Mesenchymal stem cell (in vitro differentiated cells and primary cell): ENCODE measurements around the gene RPL10A.
A peak's percentile ranks its signal among the peaks of the same experiment; 100 is the strongest.

Source experiments
- DNase-seq: peaks from one replicate; pipeline ENCODE4 v3.0.0-alpha.2; 2013
- H2AFZ ChIP-seq: one replicate; pipeline ENCODE4 v1.6.1; 2013; ENCODE audit warnings: low read depth, mild to moderate bottlenecking, control low read depth, inconsistent platforms, low read length, moderate library complexity
- H2AK5ac ChIP-seq: 2 replicates; pipeline ENCODE4 v1.6.1; 2013; ENCODE audit warnings: low read length, moderate library complexity, mild to moderate bottlenecking, inconsistent platforms; ENCODE audit not compliant: severe bottlenecking
- H2BK120ac ChIP-seq: one replicate; pipeline ENCODE4 v1.6.1; 2013; ENCODE audit warnings: low read depth, mild to moderate bottlenecking, inconsistent platforms, low read length, moderate library complexity
- H2BK12ac ChIP-seq, 2 experiments: one replicate each; pipeline ENCODE4 v1.6.1; 2013; ENCODE audit warnings: inconsistent platforms in 2 of 2, low read length in 2 of 2, mild to moderate bottlenecking in 2 of 2, moderate library complexity in 2 of 2, control low read depth in 1 of 2
- H2BK15ac ChIP-seq: one replicate; pipeline ENCODE4 v1.6.1; 2013; ENCODE audit warnings: mild to moderate bottlenecking, low read depth, inconsistent platforms; ENCODE audit not compliant: poor library complexity, severe bottlenecking
- H2BK5ac ChIP-seq: 2 replicates; pipeline ENCODE4 v1.6.1; 2013; ENCODE audit warnings: low read depth, mild to moderate bottlenecking, low read length, control low read depth, inconsistent platforms; ENCODE audit not compliant: poor library complexity, severe bottlenecking
- H3K14ac ChIP-seq, 2 experiments: one replicate each; pipeline ENCODE4 v1.6.1; 2013; ENCODE audit warnings: inconsistent platforms in 2 of 2, low read length in 2 of 2, control low read depth in 1 of 2, mild to moderate bottlenecking in 1 of 2, moderate library complexity in 1 of 2
- H3K18ac ChIP-seq, 2 experiments: one replicate each; pipeline ENCODE4 v1.6.1; 2013; ENCODE audit warnings: inconsistent platforms in 2 of 2, low read length in 2 of 2, control low read depth in 1 of 2, low read depth in 1 of 2, mild to moderate bottlenecking in 1 of 2
- H3K23ac ChIP-seq, 2 experiments: one replicate each; pipeline ENCODE4 v1.6.1; 2013; ENCODE audit warnings: inconsistent platforms in 2 of 2, low read length in 2 of 2, mild to moderate bottlenecking in 2 of 2, moderate library complexity in 2 of 2, control low read depth in 1 of 2
- H3K27ac ChIP-seq: 2 replicates; pipeline ENCODE4 v1.5.1; 2013; ENCODE audit warnings: mild to moderate bottlenecking, moderate library complexity, low read length, control low read depth, inconsistent platforms; ENCODE audit not compliant: poor library complexity, severe bottlenecking
- H3K27me3 ChIP-seq, 2 experiments: 2 replicates each; pipeline versions ENCODE4 v1.6.1 to v1.7.0; 2013; ENCODE audit warnings: low read length in 2 of 2, mild to moderate bottlenecking in 2 of 2, moderate library complexity in 2 of 2, control low read depth in 1 of 2, inconsistent platforms in 1 of 2; ENCODE audit not compliant: control insufficient read depth in 1 of 2, insufficient read depth in 1 of 2
- H3K36me3 ChIP-seq, 2 experiments: 2 replicates each; pipeline versions ENCODE4 v1.6.1 to v1.7.0; 2013; ENCODE audit warnings: low read length in 2 of 2, control low read depth in 1 of 2, inconsistent platforms in 1 of 2, low read depth in 1 of 2, mild to moderate bottlenecking in 1 of 2; ENCODE audit not compliant: insufficient read depth in 2 of 2, control insufficient read depth in 1 of 2
- H3K4ac ChIP-seq, 2 experiments: one replicate each; pipeline ENCODE4 v1.6.1; 2013; ENCODE audit warnings: inconsistent platforms in 2 of 2, low read length in 2 of 2, mild to moderate bottlenecking in 2 of 2, moderate library complexity in 2 of 2, control low read depth in 1 of 2, low read depth in 1 of 2
- H3K4me1 ChIP-seq: 2 replicates; pipeline ENCODE4 v1.6.1; 2013; ENCODE audit warnings: low read depth, low read length, control low read depth; ENCODE audit not compliant: control insufficient read depth, insufficient read depth
- H3K4me2 ChIP-seq: 2 replicates; pipeline ENCODE4 v1.6.1; 2013; ENCODE audit warnings: low read length, mild to moderate bottlenecking, inconsistent platforms; ENCODE audit not compliant: poor library complexity, severe bottlenecking
- H3K4me3 ChIP-seq, 2 experiments: 2 replicates each; pipeline versions ENCODE4 v1.5.1 to v1.7.0; 2013; ENCODE audit warnings: low read length in 2 of 2, mild to moderate bottlenecking in 2 of 2, control low read depth in 1 of 2, low read depth in 1 of 2; ENCODE audit not compliant: insufficient read depth in 1 of 2
- H3K79me1 ChIP-seq: replicated peaks from 2 replicates; pipeline ENCODE4 v1.6.1; 2013; ENCODE audit warnings: mild to moderate bottlenecking, control low read depth, low read length, inconsistent platforms; ENCODE audit not compliant: poor library complexity, severe bottlenecking
- H3K9ac ChIP-seq: 2 replicates; pipeline ENCODE4 v1.7.0; 2013; ENCODE audit warnings: mild to moderate bottlenecking, low read length, moderate library complexity
- H3K9me3 ChIP-seq: 2 replicates; pipeline ENCODE4 v1.7.0; 2013; ENCODE audit warnings: mild to moderate bottlenecking, low read length; ENCODE audit not compliant: control insufficient read depth
- H4K8ac ChIP-seq: one replicate; pipeline ENCODE4 v1.6.1; 2013; ENCODE audit warnings: inconsistent platforms, mild to moderate bottlenecking, low read length, moderate library complexity
- H4K91ac ChIP-seq: one replicate; pipeline ENCODE4 v1.6.1; 2013; ENCODE audit warnings: mild to moderate bottlenecking, low read length, inconsistent platforms
- WGBS: methylation state at CpG from one replicate; pipeline ENCODE4 v1.1.7; 2013; ENCODE audit warnings: mixed read lengths; 5-methylcytosine and 5-hydroxymethylcytosine counted together

RPL10A gene

DNA sequence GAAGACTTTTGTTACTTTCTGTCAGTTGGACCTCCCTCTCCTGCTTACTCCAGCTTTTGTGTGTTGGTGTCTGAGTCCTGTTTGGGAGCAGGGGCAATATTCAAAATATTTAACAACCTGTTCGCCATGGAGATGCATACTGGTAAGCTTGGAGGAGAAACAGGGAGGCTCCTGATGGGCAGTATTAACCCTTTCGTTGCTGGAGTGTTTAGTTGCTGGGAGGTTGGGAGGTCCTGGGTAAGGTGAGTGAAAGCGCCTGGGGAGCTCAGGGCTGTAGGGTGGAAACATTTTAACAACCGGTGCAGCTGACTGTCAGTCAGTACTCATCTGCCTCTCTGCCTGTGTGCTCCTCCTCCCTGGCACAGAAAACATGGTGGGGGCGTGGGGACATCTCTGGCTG is 40.3 kb downstream of the RPL10A start:
- Histone ChIP-seq H2BK5ac (no peak overlapping the region), H3K14ac (no peak overlapping the region), H3K79me1 (no peaks in the 10 kb centered on the region), H2BK15ac (no peak overlapping the region), H4K8ac (no peak overlapping the region), H3K4me3 (no peak overlapping the region), H2AK5ac (no peak overlapping the region), H4K91ac (no peak overlapping the region), H2AFZ (no peak overlapping the region), H3K27me3 (peaks cover 41 to 81% of the 10 kb centered on the region in 2 experiments), H3K27ac (no peak overlapping the region), H2BK120ac (no peak overlapping the region), H3K9ac (no peak overlapping the region), H3K4me1 (peaks cover 11% of the 10 kb centered on the region), H3K23ac (no peak overlapping the region), H2BK12ac (no peak overlapping the region), H3K36me3 (peaks cover 0 to 3% of the 10 kb centered on the region in 2 experiments), H3K4ac (no peak overlapping the region), H3K18ac (no peak overlapping the region), H3K9me3 (no peaks in the 10 kb centered on the region), H3K4me2 (no peak overlapping the region)
- WGBS: 81% methylated on average over 5 of the region's 5 CpGs
- DNase-seq: no peak

DNA sequence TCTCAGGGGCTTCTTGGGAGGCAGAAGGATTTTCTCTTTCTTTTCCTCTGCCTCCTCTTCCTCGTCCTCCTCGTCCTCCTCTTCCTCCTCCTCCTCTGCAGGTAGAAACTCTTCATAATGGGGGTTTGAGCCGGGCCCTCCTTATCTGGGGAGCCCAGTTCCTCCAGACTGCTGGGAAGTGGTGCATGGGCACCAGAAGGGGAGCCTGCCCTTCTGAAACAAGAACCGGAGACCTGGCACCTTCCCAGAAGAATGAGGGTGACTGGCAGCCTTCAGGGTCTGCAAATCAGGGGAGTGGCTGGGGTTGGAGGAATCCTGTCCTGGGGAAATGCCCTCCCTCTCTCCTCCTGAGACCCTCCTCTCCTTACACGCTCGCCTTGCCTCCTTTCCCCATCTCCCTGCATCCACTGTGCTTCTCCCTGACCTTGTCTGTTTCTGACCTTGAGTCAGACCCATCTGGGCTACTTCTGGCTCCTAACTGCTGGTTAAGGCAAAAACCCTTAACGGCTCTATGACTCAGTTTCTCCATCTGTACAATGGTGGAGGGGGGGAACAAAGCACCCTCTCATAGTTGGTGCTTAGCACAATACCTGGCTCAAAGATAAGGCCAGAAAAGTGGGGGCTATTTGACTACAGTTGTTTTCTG is 42.8 kb downstream of the RPL10A start:
- Histone ChIP-seq H3K23ac (no peak overlapping the region), H2AK5ac (no peak overlapping the region)
- 82% methylated on average over 6 of the region's 7 CpGs for WGBS

DNA sequence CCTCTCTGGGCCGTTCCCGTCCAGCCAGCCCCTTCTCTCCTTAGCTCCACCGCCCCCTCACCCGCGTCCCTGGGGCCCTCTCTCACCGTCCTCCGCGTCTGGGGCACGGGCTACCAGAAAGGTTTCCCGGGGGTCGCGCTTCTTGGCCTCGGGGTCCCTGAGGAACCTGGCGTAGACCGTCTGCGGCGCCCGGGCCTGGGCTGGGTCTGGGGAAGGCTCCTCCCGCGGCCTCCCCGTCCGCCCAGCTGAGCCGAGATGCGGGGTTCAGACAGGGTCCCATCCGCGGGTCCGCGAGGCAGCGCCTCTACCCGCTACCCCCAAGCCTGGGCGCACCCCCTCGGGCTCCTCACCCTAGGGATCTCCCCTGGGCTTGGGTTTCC is 43.4 kb downstream of the RPL10A start:
- H2AK5ac ChIP-seq: no peak overlapping the region
- H3K4ac ChIP-seq: no peak overlapping the region
- H3K9ac ChIP-seq: no peak overlapping the region
- no peak overlapping the region for H2BK5ac ChIP-seq
- peaks cover 7% of the 10 kb centered on the region for H3K4me1 ChIP-seq
- H2AFZ ChIP-seq: no peak overlapping the region
- H3K36me3 ChIP-seq: no peaks in the 10 kb centered on the region
- H3K27me3 ChIP-seq: peaks cover 33 to 58% of the 10 kb centered on the region in 2 experiments
- H4K91ac ChIP-seq: no peak overlapping the region
- no peak overlapping the region for H3K18ac ChIP-seq
- H3K4me2 ChIP-seq: no peak overlapping the region
- H3K79me1 ChIP-seq: no peaks in the 10 kb centered on the region
- no peak overlapping the region for H3K14ac ChIP-seq
- H2BK12ac ChIP-seq: no peak overlapping the region
- no peak overlapping the region for H4K8ac ChIP-seq
- H3K9me3 ChIP-seq: no peaks in the 10 kb centered on the region
- 43% methylated on average over 21 of the region's 32 CpGs for WGBS
- no peak overlapping the region for H3K4me3 ChIP-seq
- no peak overlapping the region for H2BK15ac ChIP-seq
- H2BK120ac ChIP-seq: no peak overlapping the region
- no peak overlapping the region for H3K27ac ChIP-seq
- H3K23ac ChIP-seq: no peak overlapping the region
- no peak for DNase-seq

More for the DNA sequence above, 42.8 kb downstream of the RPL10A start:
- no peak overlapping the region for H3K27ac ChIP-seq
- no peak overlapping the region for H2BK15ac ChIP-seq
- no peak overlapping the region for H3K4me3 ChIP-seq
- peaks cover 0 to 1% of the 10 kb centered on the region in 2 experiments for H3K36me3 ChIP-seq
- no peaks in the 10 kb centered on the region for H3K9me3 ChIP-seq
- H2BK5ac ChIP-seq: no peak overlapping the region
- no peak overlapping the region for H4K8ac ChIP-seq
- no peak overlapping the region for H3K18ac ChIP-seq
- peaks cover 8% of the 10 kb centered on the region for H3K4me1 ChIP-seq
- H3K14ac ChIP-seq: peak overlapping the region in 1 of 2 experiments; percentile 62
- H3K79me1 ChIP-seq: no peaks in the 10 kb centered on the region
- H2BK12ac ChIP-seq: no peak overlapping the region
- no peak overlapping the region for H3K4me2 ChIP-seq
- peaks cover 38 to 63% of the 10 kb centered on the region in 2 experiments for H3K27me3 ChIP-seq
- no peak overlapping the region for H3K4ac ChIP-seq
- DNase-seq: no peak
- H4K91ac ChIP-seq: no peak overlapping the region
- H3K9ac ChIP-seq: no peak overlapping the region
- no peak overlapping the region for H2BK120ac ChIP-seq
- H2AFZ ChIP-seq: no peak overlapping the region

- Histone ChIP-seq H4K8ac (no peak overlapping the region), H3K27me3 (peaks cover 33 to 54% of the 10 kb centered on the region in 2 experiments), H2BK12ac (no peak overlapping the region), H3K4me3 (no peak overlapping the region), H3K79me1 (no peaks in the 10 kb centered on the region), H4K91ac (no peak overlapping the region), H3K27ac (no peak overlapping the region), H3K4me2 (no peak overlapping the region), H3K18ac (peak overlapping the region in 1 of 2 experiments; percentile 5), H2AFZ (no peak overlapping the region), H3K4me1 (peaks cover 7% of the 10 kb centered on the region), H2BK15ac (no peak overlapping the region), H3K9ac (no peak overlapping the region), H3K23ac (no peak overlapping the region), H3K9me3 (no peaks in the 10 kb centered on the region), H3K14ac (no peak overlapping the region), H2BK5ac (no peak overlapping the region), H2BK120ac (no peak overlapping the region), H2AK5ac (no peak overlapping the region), H3K4ac (no peak overlapping the region), H3K36me3 (no peaks in the 10 kb centered on the region)
- no peak for DNase-seq
- WGBS: 26% methylated on average over 26 of the region's 26 CpGs
These were observed 43.8 kb downstream of the RPL10A start for GRCh38 chr6:35512006-35512405.
